PC-9 (cell line): ENCODE data around the gene TCF3. TPM values are rescaled to one million over a fixed set of nuclear protein-coding genes. Genes with fewer than 3 reads are reported as not detected.

ENCODE experiments used
- BruUV-seq: library from RNA; stranded (reverse); fragments of 400-500 nt; replicated peaks from 2 replicates; lab custom pipeline; 2021; lab: Mats Ljungman, UMichigan
- CTCF ChIA-PET: fragments of 300-600 bp; sonication (Branson Sonifier 250); formaldehyde crosslinking; loops from one replicate; lab custom pipeline; 2022; ENCODE audit warnings: antibody characterized with exemption; lab: Charles Lee
- POLR2A ChIA-PET: fragments of 300-600 bp; sonication (Branson Sonifier 250); formaldehyde crosslinking; loops from one replicate; lab custom pipeline; 2022; ENCODE audit warnings: antibody characterized with exemption; ENCODE audit not compliant: unreplicated experiment; lab: Charles Lee
- DNase-seq, 2 experiments: peaks; one replicate each; pipeline versions ENCODE4 v3.0.0 to v3.0.0-alpha.2; 2015 to 2022; ENCODE audit warnings: mixed read lengths in 1 of 2
- H2AFZ ChIP-seq: fragments of 200-600 bp; sonication (generic); 2 replicates; pipeline ENCODE4 v1.8.1; 2017; ENCODE audit warnings: antibody characterized with exemption
- H3F3A ChIP-seq: fragments of 200-600 bp; sonication (generic); 2 replicates; pipeline ENCODE4 v1.8.1; 2017; ENCODE audit warnings: antibody characterized with exemption, mild to moderate bottlenecking, low read depth; ENCODE audit not compliant: insufficient read depth
- H3K27ac ChIP-seq: fragments of 200-600 bp; sonication (generic); 2 replicates; pipeline ENCODE4 v1.6.1; 2016; ENCODE audit warnings: mixed run types
- H3K27me3 ChIP-seq: fragments of 200-600 bp; sonication (generic); 2 replicates; pipeline ENCODE4 v1.6.1; 2016; ENCODE audit warnings: low read depth, mixed run types; ENCODE audit not compliant: insufficient read depth
- H3K36me3 ChIP-seq: fragments of 200-600 bp; sonication (generic); 2 replicates; pipeline ENCODE4 v1.6.1; 2016; ENCODE audit warnings: low read depth, mixed run types
- H3K4me1 ChIP-seq: fragments of 200-600 bp; sonication (generic); replicated peaks from 2 replicates; pipeline ENCODE4 v1.6.1; 2016; ENCODE audit warnings: mixed run types; ENCODE audit not compliant: insufficient read depth
- H3K4me2 ChIP-seq: fragments of 200-600 bp; sonication (generic); 2 replicates; pipeline ENCODE4 v1.6.1; 2017; ENCODE audit warnings: mixed run types
- H3K4me3 ChIP-seq: fragments of 200-600 bp; sonication (generic); 2 replicates; pipeline ENCODE4 v1.6.1; 2016; ENCODE audit warnings: mixed run types
- H3K79me2 ChIP-seq: fragments of 200-600 bp; sonication (generic); 2 replicates; pipeline ENCODE4 v1.6.1; 2017; ENCODE audit warnings: low read depth, mixed run types
- H3K9me2 ChIP-seq: fragments of 200-600 bp; sonication (generic); 2 replicates; pipeline ENCODE4 v1.8.1; 2017; ENCODE audit warnings: mild to moderate bottlenecking; ENCODE audit not compliant: insufficient read depth
- H3K9me3 ChIP-seq: fragments of 200-600 bp; sonication (generic); 2 replicates; pipeline ENCODE4 v1.8.1; 2016; ENCODE audit warnings: low read depth; ENCODE audit not compliant: insufficient read depth
- H4K20me1 ChIP-seq: fragments of 200-600 bp; sonication (generic); 2 replicates; pipeline ENCODE4 v1.8.1; 2017; ENCODE audit not compliant: insufficient read depth
- CTCF ChIP-seq: fragments of 200-600 bp; sonication (generic); conservative IDR thresholded peaks from 2 replicates; pipeline ENCODE4 v1.6.1; 2017; ENCODE audit warnings: mixed run types, antibody characterized with exemption, mild to moderate bottlenecking, moderate library complexity
- EZH2 ChIP-seq: fragments of 200-600 bp; sonication (generic); IDR thresholded peaks from 2 replicates; pipeline ENCODE4 v1.8.0; 2017; ENCODE audit warnings: antibody characterized with exemption, low read depth
- intact Hi-C: fragments of 100-400 bp; cut with micrococcal nuclease; formaldehyde crosslinking; loops from one replicate; pipeline ENCODE4 v1.10.0; 2022; ENCODE audit not compliant: unreplicated experiment
- total RNA-seq: library from RNA; stranded (reverse); gene quantifications from 2 replicates; pipeline ENCODE4 v1.2.3, GENCODE V29; 2021

The TCF3 gene
- total RNA-seq, 1 experiment from 2014 or later = 98.0 TPM

- Histone ChIP-seq H3K4me2 (peak within 1 kb of the TSS; percentile 73), H3K36me3 (no peaks in the 10 kb centered on the region), H3F3A (peaks cover 5% of the 10 kb centered on the region; the same call in 1 of the 2 replicates), H2AFZ (no peak within 1 kb of the TSS), H3K4me1 (peaks cover 4% of the 10 kb centered on the region; the same call in 1 of the 2 replicates), H3K27ac (no peak within 1 kb of the TSS), H3K9me2 (no peaks in the 10 kb centered on the region), H4K20me1 (peaks cover 4% of the 10 kb centered on the region; the same call in 1 of the 2 replicates), H3K4me3 (peak within 1 kb of the TSS; percentile 55; the same call in 1 of the 2 replicates), H3K9me3 (no peaks in the 10 kb centered on the region), H3K79me2 (0 out of 2 replicates have a peak, but pooled peaks cover 8% of the 10 kb centered on the region), H3K27me3 (no peaks in the 10 kb centered on the region)
- TF ChIP-seq EZH2 (no peak), CTCF (no peak)
- DNase-seq = peak in 1 of 2 experiments; percentile 73
- no TSS peak for BruUV-seq
- intact Hi-C loops = no loop called here
- ChIA-PET POLR2A (interaction anchor here (0.7 kb wide), 1 partner anchor 77 kb away, joined by 9 read pairs; no protein-coding TSS in a partner anchor), CTCF (no interaction called here)
Observed at GRCh38 chr19:1568320-1569019, 83.9 kb downstream of the TCF3 start, which contains the start of gene MEX3D. Gene MEX3D (minus strand): TSS chr19:1568325. CDS start chr19:1568058, 267 bp downstream.

GRCh38 chr19:1567848-1568227 is 84.6 kb downstream of the TCF3 start:
- Histone ChIP-seq H3K4me2 (no peak overlapping the region), H3K9me2 (no peaks in the 10 kb centered on the region), H3K4me1 (peaks cover 4% of the 10 kb centered on the region; the same call in 1 of the 2 replicates), H4K20me1 (peaks cover 4% of the 10 kb centered on the region; the same call in 1 of the 2 replicates), H2AFZ (no peak overlapping the region), H3K9me3 (no peaks in the 10 kb centered on the region), H3F3A (peaks cover 5% of the 10 kb centered on the region; the same call in 1 of the 2 replicates), H3K27ac (no peak overlapping the region), H3K79me2 (0 out of 2 replicates have a peak, but pooled peaks cover 8% of the 10 kb centered on the region), H3K36me3 (no peaks in the 10 kb centered on the region), H3K27me3 (no peaks in the 10 kb centered on the region), H3K4me3 (no peak overlapping the region)
- intact Hi-C loops = no loop called here
- ChIA-PET POLR2A (no interaction called here), CTCF (no interaction called here)
- BruUV-seq = no TSS peak
- TF ChIP-seq EZH2 = no peak
- no peak for TF ChIP-seq CTCF
- no peak for DNase-seq

GRCh38 chr19:1567116-1567847 is 85.1 kb downstream of the TCF3 start:
- H3K27ac ChIP-seq = no peak overlapping the region
- H4K20me1 ChIP-seq = peaks cover 4% of the 10 kb centered on the region; the same call in 1 of the 2 replicates
- peaks cover 4% of the 10 kb centered on the region; the same call in 1 of the 2 replicates for H3K4me1 ChIP-seq
- no peak overlapping the region for H2AFZ ChIP-seq
- peak overlapping the region; percentile 73; the same call in 1 of the 2 replicates for H3K4me2 ChIP-seq
- no peaks in the 10 kb centered on the region for H3K27me3 ChIP-seq
- H3K9me3 ChIP-seq = no peaks in the 10 kb centered on the region
- TSS peak; percentile 87 for BruUV-seq
- CTCF ChIA-PET = no interaction called here
- no peak for DNase-seq
- H3K36me3 ChIP-seq = no peaks in the 10 kb centered on the region
- no peaks in the 10 kb centered on the region for H3K9me2 ChIP-seq
- H3K79me2 ChIP-seq = 0 out of 2 replicates have a peak, but pooled peaks cover 8% of the 10 kb centered on the region
- intact Hi-C loops = no loop called here
- no peak for TF ChIP-seq EZH2
- no peak for TF ChIP-seq CTCF
- POLR2A ChIA-PET = no interaction called here
- peak overlapping the region; percentile 55; the same call in 1 of the 2 replicates for H3K4me3 ChIP-seq
- H3F3A ChIP-seq = peaks cover 5% of the 10 kb centered on the region; the same call in 1 of the 2 replicates
